Karpas-422 (cell line): ENCODE data around the gene SMIM1. TPM values are rescaled to one million over a fixed set of nuclear protein-coding genes. Genes with fewer than 3 reads are reported as not detected.

Experiments used
- DNase-seq: peaks from one replicate; pipeline ENCODE4 v3.0.0-alpha.2; 2015
- H2AFZ ChIP-seq: fragments of 200-600 bp; sonication (generic); 2 replicates; pipeline ENCODE4 v1.6.1; 2014; ENCODE audit warnings: antibody characterized with exemption, low read length, mixed read lengths
- H3K27ac ChIP-seq: fragments of 200-600 bp; sonication (generic); 2 replicates; pipeline ENCODE4 v1.5.1; 2014; ENCODE audit warnings: mild to moderate bottlenecking, low read length, moderate library complexity
- H3K27me3 ChIP-seq: fragments of 200-600 bp; sonication (generic); 2 replicates; pipeline ENCODE4 v1.6.1; 2014; ENCODE audit warnings: low read length, mixed read lengths
- H3K36me3 ChIP-seq: fragments of 200-600 bp; sonication (generic); 2 replicates; pipeline ENCODE4 v1.6.1; 2014; ENCODE audit warnings: low read length, mixed read lengths; ENCODE audit not compliant: insufficient read depth
- H3K4me1 ChIP-seq: fragments of 200-600 bp; sonication (generic); 2 replicates; pipeline ENCODE4 v1.6.1; 2014; ENCODE audit warnings: mild to moderate bottlenecking, low read length, mixed read lengths
- H3K4me2 ChIP-seq: fragments of 200-600 bp; sonication (generic); 2 replicates; pipeline ENCODE4 v1.6.1; 2014; ENCODE audit warnings: low read length, low read depth, mild to moderate bottlenecking; ENCODE audit not compliant: poor library complexity, severe bottlenecking
- H3K4me3 ChIP-seq: fragments of 200-600 bp; sonication (generic); 2 replicates; pipeline ENCODE4 v1.5.1; 2014; ENCODE audit warnings: mild to moderate bottlenecking, antibody characterized with exemption, low read length, mixed read lengths
- H3K79me2 ChIP-seq: fragments of 200-600 bp; sonication (generic); 2 replicates; pipeline ENCODE4 v1.6.1; 2014; ENCODE audit warnings: mild to moderate bottlenecking, low read length, mixed read lengths
- H3K9ac ChIP-seq: fragments of 200-600 bp; sonication (generic); 2 replicates; pipeline ENCODE4 v1.6.0; 2014; ENCODE audit warnings: low read length
- H3K9me2 ChIP-seq: fragments of 200-600 bp; sonication (generic), shearing (Covaris generic); replicated peaks from 2 replicates; pipeline ENCODE4 v1.6.0; 2014; ENCODE audit warnings: mild to moderate bottlenecking, low read length, moderate library complexity; ENCODE audit not compliant: insufficient read depth
- H3K9me3 ChIP-seq: fragments of 300-700, 200-600 bp; sonication (generic); 2 replicates; pipeline ENCODE4 v1.6.1; 2014; ENCODE audit warnings: low read length, mixed read lengths
- H4K20me1 ChIP-seq: fragments of 200-600 bp; sonication (generic); 2 replicates; pipeline ENCODE4 v1.6.1; 2014; ENCODE audit warnings: mild to moderate bottlenecking, antibody characterized with exemption, low read length, low read depth; ENCODE audit not compliant: insufficient read depth
- total RNA-seq: library from RNA; depleted of rRNA; stranded (reverse); fragments of >200 nt; shearing (Covaris generic); gene quantifications from 2 replicates; pipeline ENCODE4 v1.2.3, GENCODE V29; 2014; ENCODE audit warnings: low replicate concordance

Gene SMIM1
- total RNA-seq, 1 experiment from 2014 or later: not detected

DNA sequence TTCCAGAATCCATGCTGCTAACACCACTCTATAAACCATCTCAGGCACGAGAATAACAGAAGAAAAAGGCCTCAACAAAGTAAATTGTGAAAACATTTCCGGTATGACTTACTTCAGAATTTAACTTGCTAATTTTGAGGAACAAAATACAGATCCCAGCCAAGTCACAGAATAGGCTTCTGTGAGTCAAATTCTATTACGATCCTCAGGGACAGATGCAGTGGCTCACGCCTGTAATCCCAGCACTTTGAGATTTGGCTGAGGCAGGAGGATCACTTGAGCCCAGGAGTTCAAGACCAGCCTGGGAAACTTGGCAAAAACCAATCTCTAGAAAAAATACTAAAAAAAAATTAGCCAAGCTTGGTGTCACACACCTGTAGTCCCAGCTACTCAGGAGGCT lies 29.1 kb upstream of the SMIM1 start:
- no peaks in the 10 kb centered on the region for H3K9me2 ChIP-seq

DNA sequence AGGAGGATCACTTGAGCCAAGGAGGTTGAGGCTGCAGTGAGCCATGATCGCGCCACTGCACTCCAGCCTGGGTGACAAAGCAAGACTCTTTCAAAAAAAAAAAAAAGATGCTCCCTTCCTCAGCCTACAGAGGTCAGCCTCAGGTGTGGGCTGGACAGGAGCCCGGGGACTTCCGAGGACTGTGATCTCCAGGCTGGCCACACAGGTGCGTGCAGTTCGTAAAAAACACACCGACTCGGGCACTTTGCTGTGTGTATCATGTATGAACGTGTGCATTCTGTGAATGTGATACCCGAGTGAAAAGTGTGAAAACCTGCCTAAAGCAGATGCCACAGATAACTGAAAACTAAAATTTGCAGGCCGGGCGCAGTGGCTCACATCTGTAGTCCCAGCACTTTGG lies 28.7 kb upstream of the SMIM1 start:
- DNase-seq: no peak
- H3K4me3 ChIP-seq: no peak overlapping the region
- no peaks in the 10 kb centered on the region for H4K20me1 ChIP-seq
- no peak overlapping the region for H3K9ac ChIP-seq
- H3K27ac ChIP-seq: no peak overlapping the region
- H2AFZ ChIP-seq: no peak overlapping the region
- H3K4me1 ChIP-seq: no peaks in the 10 kb centered on the region
- no peak overlapping the region for H3K4me2 ChIP-seq
- H3K9me3 ChIP-seq: no peaks in the 10 kb centered on the region
- H3K27me3 ChIP-seq: no peaks in the 10 kb centered on the region
- no peaks in the 10 kb centered on the region for H3K36me3 ChIP-seq
- no peaks in the 10 kb centered on the region for H3K9me2 ChIP-seq
- H3K79me2 ChIP-seq: no peaks in the 10 kb centered on the region

More for the DNA sequence above, 29.1 kb upstream of the SMIM1 start:
- Histone ChIP-seq H3K9me3 (no peaks in the 10 kb centered on the region), H3K9ac (no peak overlapping the region), H3K79me2 (no peaks in the 10 kb centered on the region), H2AFZ (no peak overlapping the region), H3K4me1 (no peaks in the 10 kb centered on the region), H3K27me3 (no peaks in the 10 kb centered on the region), H3K36me3 (no peaks in the 10 kb centered on the region), H4K20me1 (no peaks in the 10 kb centered on the region), H3K4me3 (no peak overlapping the region), H3K4me2 (no peak overlapping the region), H3K27ac (no peak overlapping the region)
- DNase-seq: no peak

DNA sequence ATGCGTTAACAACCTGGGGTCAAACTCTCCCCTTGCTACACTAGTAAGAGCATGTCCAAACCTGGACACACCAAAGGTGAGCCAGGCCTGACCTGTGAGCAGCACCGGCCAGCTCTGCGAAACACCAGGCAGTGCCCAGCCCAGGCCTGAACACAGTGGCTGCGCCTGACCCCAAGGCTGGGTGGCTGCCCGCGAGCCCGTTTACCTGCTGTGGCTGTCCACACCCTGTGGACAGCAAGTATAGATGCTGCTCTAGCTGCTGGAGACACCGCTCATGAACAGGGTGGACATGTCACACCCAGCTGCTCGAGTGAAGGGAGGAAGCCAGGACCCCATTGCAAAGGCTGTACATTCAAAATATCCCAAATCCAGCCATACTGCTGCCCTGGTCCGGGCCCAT lies 27.9 kb upstream of the SMIM1 start:
- Histone ChIP-seq H4K20me1 (no peaks in the 10 kb centered on the region), H3K4me3 (no peak overlapping the region), H3K27ac (no peak overlapping the region), H3K79me2 (no peaks in the 10 kb centered on the region), H3K36me3 (no peaks in the 10 kb centered on the region), H3K9ac (no peak overlapping the region), H3K4me1 (no peaks in the 10 kb centered on the region), H3K4me2 (no peak overlapping the region), H3K27me3 (no peaks in the 10 kb centered on the region), H3K9me3 (no peaks in the 10 kb centered on the region), H3K9me2 (no peaks in the 10 kb centered on the region), H2AFZ (no peak overlapping the region)
- DNase-seq: no peak

- Histone ChIP-seq H3K9me3 (no peaks in the 10 kb centered on the region), H3K27ac (no peak overlapping the region), H3K4me3 (no peak overlapping the region), H3K4me1 (no peaks in the 10 kb centered on the region), H3K79me2 (no peaks in the 10 kb centered on the region), H3K9ac (no peak overlapping the region), H3K9me2 (no peaks in the 10 kb centered on the region), H3K27me3 (no peaks in the 10 kb centered on the region), H3K36me3 (no peaks in the 10 kb centered on the region), H3K4me2 (no peak overlapping the region), H2AFZ (no peak overlapping the region), H4K20me1 (no peaks in the 10 kb centered on the region)
- no peak for DNase-seq
Observed at GRCh38 chr1:3745071-3745470, 27.5 kb upstream of the SMIM1 start.

- H3K79me2 ChIP-seq: no peaks in the 10 kb centered on the region
- no peak for DNase-seq
- H3K4me1 ChIP-seq: no peaks in the 10 kb centered on the region
- no peaks in the 10 kb centered on the region for H3K27me3 ChIP-seq
- no peaks in the 10 kb centered on the region for H3K9me3 ChIP-seq
- H3K4me3 ChIP-seq: no peak overlapping the region
- H3K9ac ChIP-seq: no peak overlapping the region
- no peak overlapping the region for H2AFZ ChIP-seq
- H3K36me3 ChIP-seq: no peaks in the 10 kb centered on the region
- H4K20me1 ChIP-seq: no peaks in the 10 kb centered on the region
- H3K9me2 ChIP-seq: no peaks in the 10 kb centered on the region
- H3K4me2 ChIP-seq: no peak overlapping the region
- H3K27ac ChIP-seq: no peak overlapping the region
Observed at GRCh38 chr1:3745590-3746381, 26.8 kb upstream of the SMIM1 start.

DNA sequence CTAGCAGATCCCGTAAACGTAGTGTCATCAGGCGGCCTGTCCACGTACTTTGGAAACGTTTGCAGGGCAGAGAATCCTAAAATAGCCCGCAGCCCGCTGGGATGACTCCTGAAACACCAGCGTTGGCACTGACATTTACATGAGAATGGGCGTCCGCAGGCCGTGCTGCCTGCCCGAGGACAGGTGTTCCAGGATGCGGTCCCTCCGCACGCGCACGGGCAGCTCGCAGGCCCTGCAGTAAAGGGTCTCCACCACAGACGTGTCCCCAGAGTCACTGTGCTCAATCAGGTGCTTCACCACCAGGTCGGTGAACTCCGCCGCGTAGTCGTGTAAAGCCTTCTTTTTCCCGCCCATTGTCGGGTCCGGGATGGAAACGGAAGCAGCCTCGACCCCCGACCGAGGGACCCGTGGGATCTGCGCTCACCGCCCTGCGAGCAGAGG lies 26.1 kb upstream of the SMIM1 start:
- Histone ChIP-seq H3K36me3 (no peaks in the 10 kb centered on the region), H3K9me2 (no peaks in the 10 kb centered on the region), H3K27ac (no peak overlapping the region), H3K27me3 (no peaks in the 10 kb centered on the region), H3K79me2 (no peaks in the 10 kb centered on the region), H3K4me1 (no peaks in the 10 kb centered on the region), H2AFZ (no peak overlapping the region), H3K9me3 (no peaks in the 10 kb centered on the region), H3K4me3 (no peak overlapping the region), H3K9ac (no peak overlapping the region), H3K4me2 (no peak overlapping the region), H4K20me1 (no peaks in the 10 kb centered on the region)
- DNase-seq: no peak

- H3K9ac ChIP-seq: no peak overlapping the region
- no peaks in the 10 kb centered on the region for H3K27me3 ChIP-seq
- no peaks in the 10 kb centered on the region for H3K79me2 ChIP-seq
- no peaks in the 10 kb centered on the region for H3K9me3 ChIP-seq
- no peak for DNase-seq
- H3K4me2 ChIP-seq: no peak overlapping the region
- no peaks in the 10 kb centered on the region for H3K9me2 ChIP-seq
- H3K4me1 ChIP-seq: no peaks in the 10 kb centered on the region
- no peak overlapping the region for H3K4me3 ChIP-seq
- no peaks in the 10 kb centered on the region for H3K36me3 ChIP-seq
- H3K27ac ChIP-seq: no peak overlapping the region
- no peaks in the 10 kb centered on the region for H4K20me1 ChIP-seq
- no peak overlapping the region for H2AFZ ChIP-seq
Observed at GRCh38 chr1:3746830-3747521, 25.6 kb upstream of the SMIM1 start.

DNA sequence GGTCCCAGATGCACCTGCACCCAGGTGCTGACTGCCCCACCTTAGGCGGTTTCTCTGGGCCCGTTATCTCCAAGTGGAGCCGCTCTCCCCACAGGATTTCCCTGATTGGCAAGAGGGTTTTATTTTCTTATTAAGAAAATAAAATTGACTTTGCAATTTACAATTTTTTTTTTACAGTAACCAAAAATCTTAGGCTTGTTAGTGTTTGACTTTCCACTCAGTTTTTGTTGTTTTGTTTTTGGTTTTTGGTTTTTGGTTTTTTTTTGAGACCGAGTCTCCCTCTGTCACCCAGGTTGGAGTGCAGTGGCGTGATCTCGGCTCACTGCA lies 25.1 kb upstream of the SMIM1 start:
- H2AFZ ChIP-seq: no peak overlapping the region
- H3K9me3 ChIP-seq: no peaks in the 10 kb centered on the region
- no peaks in the 10 kb centered on the region for H3K79me2 ChIP-seq
- no peaks in the 10 kb centered on the region for H3K36me3 ChIP-seq
- H3K4me1 ChIP-seq: no peaks in the 10 kb centered on the region
- H3K9me2 ChIP-seq: no peaks in the 10 kb centered on the region
- H3K4me3 ChIP-seq: no peak overlapping the region
- no peak overlapping the region for H3K9ac ChIP-seq
- no peaks in the 10 kb centered on the region for H3K27me3 ChIP-seq
- H4K20me1 ChIP-seq: no peaks in the 10 kb centered on the region
- H3K27ac ChIP-seq: no peak overlapping the region
- H3K4me2 ChIP-seq: no peak overlapping the region
- no peak for DNase-seq
